Breast epithelium (tissue), 4 donors: ENCODE data around the gene LMTK3. TPM values are rescaled to one million over a fixed set of nuclear protein-coding genes. Genes with fewer than 3 reads are reported as not detected.
"Not testable (repeated sequence)": the region's sequence is repeated elsewhere in the genome, so short reads cannot be mapped to it uniquely, and the experiment has no call there.

Experiments used
- DNase-seq, 2 donors: peaks; one replicate each; pipeline ENCODE4 v3.0.0-alpha.2; 2019; ENCODE audit warnings: low spot score in 2 of 2
- H3K27ac ChIP-seq, 2 donors: fragments of 200-600 bp; sonication (generic) in 1 of 2; one replicate each; pipeline ENCODE4 v1.5.1; 2016 to 2019; ENCODE audit warnings: mild to moderate bottlenecking in 1 of 2
- H3K27me3 ChIP-seq, 2 donors: fragments of 200-600 bp; sonication (generic) in 1 of 2; one replicate each; pipeline versions ENCODE4 v1.5.1 to v1.6.0; 2017 to 2019; ENCODE audit warnings: control low read depth in 1 of 2, mild to moderate bottlenecking in 1 of 2
- H3K36me3 ChIP-seq: fragments of 200-600 bp; one replicate; pipeline ENCODE4 v1.5.1; 2019
- H3K4me1 ChIP-seq, 2 donors: fragments of 200-600 bp; sonication (generic); one replicate each; pipeline ENCODE4 v1.5.1; 2016 to 2019; ENCODE audit warnings: control low read depth in 1 of 2
- H3K4me3 ChIP-seq, 3 donors: fragments of 200-600 bp; sonication (generic); 1 replicate in 2 of 3; 2 replicates in 1 of 3; pipeline ENCODE4 v1.5.1; 2016 to 2019; ENCODE audit warnings: mild to moderate bottlenecking in 3 of 3, moderate library complexity in 2 of 3
- H3K9me3 ChIP-seq, 2 donors: fragments of 200-600 bp; sonication (generic) in 1 of 2; one replicate each; pipeline ENCODE4 v1.5.1; 2016 to 2019; ENCODE audit warnings: control low read depth in 1 of 2
- CTCF ChIP-seq, 3 donors: fragments of 450-650 bp; IDR thresholded peaks; one replicate each; pipeline ENCODE4 v1.5.1; 2016 to 2017; ENCODE audit warnings: antibody characterized with exemption in 3 of 3, mild to moderate bottlenecking in 3 of 3, moderate library complexity in 3 of 3
- POLR2A ChIP-seq: fragments of 450-650 bp; IDR thresholded peaks from one replicate; pipeline ENCODE4 v1.6.1; 2016; ENCODE audit warnings: antibody characterized with exemption, mild to moderate bottlenecking, moderate library complexity
- POLR2AphosphoS5 ChIP-seq, 3 donors: sonication (generic); formaldehyde crosslinking; IDR thresholded peaks; one replicate each; pipeline ENCODE4 v1.6.1; 2017; ENCODE audit warnings: antibody characterized with exemption in 3 of 3
- intact Hi-C: fragments of 100-400 bp; cut with DNase I; formaldehyde crosslinking; loops from one replicate; pipeline ENCODE4 v1.15.1; 2023; ENCODE audit warnings: low total_unique reads
- total RNA-seq, 3 donors: library from RNA; depleted of rRNA; stranded (reverse); fragments of >200 nt; gene quantifications; one replicate each; pipeline ENCODE4 v1.1.0, GENCODE V29; 2016

Gene LMTK3
- total RNA-seq, 3 donors from 2014 or later, result 1.3 to 2.9 TPM; not detected in 1

- peaks cover 19 to 30% of the 10 kb centered on the region in 2 donors for H3K9me3 ChIP-seq
- no peak overlapping the region for H3K4me3 ChIP-seq
- TF ChIP-seq POLR2A (no peak), CTCF (IDR thresholded peaks at IDR 0.05) (no peak), POLR2AphosphoS5 (IDR thresholded peaks at IDR 0.05) (no peak)
- intact Hi-C loops, result no loop called here
- no peaks in the 10 kb centered on the region for H3K4me1 ChIP-seq
- H3K27me3 ChIP-seq, result no peaks in the 10 kb centered on the region
- DNase-seq, result no peak
- H3K27ac ChIP-seq, result no peak overlapping the region
- no peaks in the 10 kb centered on the region for H3K36me3 ChIP-seq
Measured at GRCh38 chr19:48524732-48525131, 13.1 kb upstream of the LMTK3 start.

GRCh38 chr19:48524221-48524620 lies 12.6 kb upstream of the LMTK3 start:
- Histone ChIP-seq H3K27ac (no peak overlapping the region), H3K27me3 (no peaks in the 10 kb centered on the region), H3K9me3 (peaks cover 19 to 30% of the 10 kb centered on the region in 2 donors), H3K4me1 (no peaks in the 10 kb centered on the region), H3K36me3 (no peaks in the 10 kb centered on the region), H3K4me3 (no peak overlapping the region)
- no peak for TF ChIP-seq POLR2A
- intact Hi-C loops, result no loop called here
- no peak for DNase-seq

GRCh38 chr19:48520134-48520533 lies 8.5 kb upstream of the LMTK3 start:
- no peaks in the 10 kb centered on the region for H3K36me3 ChIP-seq
- TF ChIP-seq POLR2A, result no peak
- TF ChIP-seq POLR2AphosphoS5 (IDR thresholded peaks at IDR 0.05), result no peak
- no peak for TF ChIP-seq CTCF (IDR thresholded peaks at IDR 0.05)
- no peaks in the 10 kb centered on the region for H3K4me1 ChIP-seq
- DNase-seq, result no peak
- H3K4me3 ChIP-seq, result no peak overlapping the region
- no peaks in the 10 kb centered on the region for H3K27me3 ChIP-seq
- peaks cover 5 to 7% of the 10 kb centered on the region in 2 donors for H3K9me3 ChIP-seq
- H3K27ac ChIP-seq, result no peak overlapping the region
- intact Hi-C loops, result no loop called here

GRCh38 chr19:48519426-48519825 lies 7.8 kb upstream of the LMTK3 start:
- H3K4me1 ChIP-seq, DNase-seq, intact Hi-C loops, H3K36me3 ChIP-seq, H3K9me3 ChIP-seq, H3K4me3 ChIP-seq, H3K27me3 ChIP-seq, H3K27ac ChIP-seq: not testable (repeated sequence)

GRCh38 chr19:48518207-48518606 lies 6.6 kb upstream of the LMTK3 start:
- H3K4me1 ChIP-seq, result peaks cover 0 to 4% of the 10 kb centered on the region in 2 donors
- intact Hi-C loops, result no loop called here
- no peaks in the 10 kb centered on the region for H3K9me3 ChIP-seq
- no peaks in the 10 kb centered on the region for H3K36me3 ChIP-seq
- no peak for DNase-seq
- no peak overlapping the region for H3K27ac ChIP-seq
- no peak overlapping the region for H3K4me3 ChIP-seq
- H3K27me3 ChIP-seq, result no peaks in the 10 kb centered on the region
- no peak for TF ChIP-seq POLR2A
- no peak for TF ChIP-seq CTCF (IDR thresholded peaks at IDR 0.05)
- no peak for TF ChIP-seq POLR2AphosphoS5 (IDR thresholded peaks at IDR 0.05)

GRCh38 chr19:48516536-48516935 lies 4.9 kb upstream of the LMTK3 start:
- no peak for DNase-seq
- H3K27me3 ChIP-seq, result peaks cover 3 to 11% of the 10 kb centered on the region in 2 donors
- peaks cover 0 to 5% of the 10 kb centered on the region in 2 donors for H3K4me1 ChIP-seq
- H3K27ac ChIP-seq, result no peak overlapping the region
- no peak overlapping the region for H3K4me3 ChIP-seq
- no peaks in the 10 kb centered on the region for H3K9me3 ChIP-seq
- H3K36me3 ChIP-seq, result no peaks in the 10 kb centered on the region
- intact Hi-C loops, result no loop called here
- TF ChIP-seq CTCF (IDR thresholded peaks at IDR 0.05) (no peak), POLR2AphosphoS5 (IDR thresholded peaks at IDR 0.05) (no peak), POLR2A (no peak)
